GM19193 (cell line): Measurements from ENCODE around the gene BPIFB6.

Experiments used
- POLR2A ChIP-seq: IDR thresholded peaks from 4 replicates; pipeline ENCODE4 v1.6.1; 2011; ENCODE audit not compliant: insufficient read depth, insufficient read length; ENCODE audit errors: extremely low read depth

BPIFB6 gene

GRCh38 chr20:32991792-32992641 is 39.4 kb upstream of the BPIFB6 start:
- TF ChIP-seq POLR2A = no peak

GRCh38 chr20:32993496-32994050 is 37.9 kb upstream of the BPIFB6 start:
- TF ChIP-seq POLR2A = no peak

GRCh38 chr20:32995802-32996201 is 35.6 kb upstream of the BPIFB6 start:
- no peak for TF ChIP-seq POLR2A

GRCh38 chr20:32997431-32997830 is 34.0 kb upstream of the BPIFB6 start:
- TF ChIP-seq POLR2A = no peak

GRCh38 chr20:32999603-33000250 is 31.7 kb upstream of the BPIFB6 start:
- TF ChIP-seq POLR2A = no peak

- no peak for TF ChIP-seq POLR2A
Observed at GRCh38 chr20:33000802-33001466, 30.5 kb upstream of the BPIFB6 start.

GRCh38 chr20:33002087-33002808 is 29.2 kb upstream of the BPIFB6 start:
- no peak for TF ChIP-seq POLR2A

GRCh38 chr20:33004141-33004751 is 27.2 kb upstream of the BPIFB6 start, which contains the start of gene SUN5:
SUN5 (minus strand) TSS chr20:33004433; CDS start chr20:33004340, 93 bp downstream.
- TF ChIP-seq POLR2A = no peak

- no peak for TF ChIP-seq POLR2A
Observed at GRCh38 chr20:33005132-33005566, 26.3 kb upstream of the BPIFB6 start.

GRCh38 chr20:33005908-33006775 is 25.3 kb upstream of the BPIFB6 start:
- no peak for TF ChIP-seq POLR2A

GRCh38 chr20:33006776-33007375 is 24.6 kb upstream of the BPIFB6 start:
- TF ChIP-seq POLR2A = no peak

- no peak for TF ChIP-seq POLR2A
Observed at GRCh38 chr20:33007376-33008335, 23.8 kb upstream of the BPIFB6 start, which contains the start of gene BPIFB2. BPIFB2 (plus strand) TSS chr20:33007704; CDS start chr20:33008575, 871 bp downstream.
